Coronary artery (tissue), 2 donors: ENCODE results near the gene FCHSD1.

ENCODE experiments used
- DNase-seq: peaks from one replicate; pipeline ENCODE4 v3.0.0-alpha.2; 2017; ENCODE audit warnings: low spot score
- H3K27ac ChIP-seq, 2 donors: fragments of 200-600 bp; sonication (generic); one replicate each; pipeline ENCODE4 v1.5.1; 2016 to 2019
- H3K4me3 ChIP-seq: fragments of 200-600 bp; sonication (generic); 2 replicates; pipeline ENCODE4 v1.5.1; 2016; ENCODE audit warnings: mild to moderate bottlenecking, moderate library complexity
- TF ChIP-seq, protein P1 (sequence below): fragments of 200-600 bp; sonication (generic); IDR thresholded peaks from one replicate; pipeline ENCODE4 v1.5.1; 2019; ENCODE audit warnings: antibody characterized with exemption

The FCHSD1 gene

DNA sequence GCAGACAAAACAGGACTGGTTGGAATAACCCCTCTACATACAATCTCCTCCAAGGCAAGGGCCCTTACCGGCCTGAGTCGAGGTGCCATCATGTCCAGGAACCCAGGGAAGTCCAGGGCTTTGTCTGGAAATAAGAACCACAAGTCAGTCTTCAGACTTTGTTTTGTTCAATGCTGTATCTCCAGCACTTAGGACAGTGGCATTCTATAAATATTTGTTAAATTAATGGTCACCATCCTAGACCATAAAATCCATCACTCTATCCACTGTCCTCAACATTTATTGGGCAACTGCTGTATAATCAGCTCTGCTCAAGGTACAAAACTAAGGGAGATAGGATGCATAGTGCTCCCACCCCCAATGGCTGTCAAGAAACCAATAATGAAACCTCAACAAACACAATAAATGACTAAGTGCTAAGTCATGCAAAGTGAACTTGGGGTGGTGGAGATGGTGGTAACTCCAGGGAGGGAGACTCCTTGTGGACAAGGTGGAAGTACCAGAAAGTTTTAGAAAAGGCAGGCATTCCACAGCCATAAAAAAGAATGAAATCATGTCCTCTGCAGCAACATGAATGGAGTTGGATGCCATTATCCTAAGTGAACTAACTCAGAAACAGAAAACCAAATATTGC, 9.5 kb downstream of the FCHSD1 start:
- peak; percentile 5 for DNase-seq
- no peak overlapping the region for H3K4me3 ChIP-seq
- H3K27ac ChIP-seq: no peak overlapping the region
- TF ChIP-seq, protein P1, sequence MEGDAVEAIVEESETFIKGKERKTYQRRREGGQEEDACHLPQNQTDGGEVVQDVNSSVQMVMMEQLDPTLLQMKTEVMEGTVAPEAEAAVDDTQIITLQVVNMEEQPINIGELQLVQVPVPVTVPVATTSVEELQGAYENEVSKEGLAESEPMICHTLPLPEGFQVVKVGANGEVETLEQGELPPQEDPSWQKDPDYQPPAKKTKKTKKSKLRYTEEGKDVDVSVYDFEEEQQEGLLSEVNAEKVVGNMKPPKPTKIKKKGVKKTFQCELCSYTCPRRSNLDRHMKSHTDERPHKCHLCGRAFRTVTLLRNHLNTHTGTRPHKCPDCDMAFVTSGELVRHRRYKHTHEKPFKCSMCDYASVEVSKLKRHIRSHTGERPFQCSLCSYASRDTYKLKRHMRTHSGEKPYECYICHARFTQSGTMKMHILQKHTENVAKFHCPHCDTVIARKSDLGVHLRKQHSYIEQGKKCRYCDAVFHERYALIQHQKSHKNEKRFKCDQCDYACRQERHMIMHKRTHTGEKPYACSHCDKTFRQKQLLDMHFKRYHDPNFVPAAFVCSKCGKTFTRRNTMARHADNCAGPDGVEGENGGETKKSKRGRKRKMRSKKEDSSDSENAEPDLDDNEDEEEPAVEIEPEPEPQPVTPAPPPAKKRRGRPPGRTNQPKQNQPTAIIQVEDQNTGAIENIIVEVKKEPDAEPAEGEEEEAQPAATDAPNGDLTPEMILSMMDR: no peak

DNA sequence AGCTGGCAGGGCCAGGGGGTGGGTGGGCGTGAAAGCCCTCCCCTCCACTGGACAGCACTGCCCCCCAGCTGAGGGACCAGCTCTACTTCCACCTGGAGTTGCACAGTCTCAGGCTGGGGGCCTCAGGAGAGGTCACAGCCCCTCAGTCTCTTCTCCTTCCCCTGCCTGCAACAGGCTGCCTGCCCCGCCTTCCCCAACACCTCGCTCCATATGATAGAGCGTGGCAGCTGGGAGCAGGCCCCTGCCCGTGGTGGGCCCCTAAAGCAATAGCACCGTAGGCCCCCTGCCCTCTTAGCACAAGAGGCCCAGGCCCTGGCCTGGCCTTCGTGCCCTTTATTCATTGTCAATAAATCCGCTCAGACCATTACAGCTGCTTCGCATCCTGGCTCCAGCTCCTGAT, 10.5 kb downstream of the FCHSD1 start:
- TF ChIP-seq, protein P1: no peak
- Histone ChIP-seq H3K4me3 (no peak overlapping the region), H3K27ac (no peak overlapping the region)
- peak; percentile 46 for DNase-seq

DNA sequence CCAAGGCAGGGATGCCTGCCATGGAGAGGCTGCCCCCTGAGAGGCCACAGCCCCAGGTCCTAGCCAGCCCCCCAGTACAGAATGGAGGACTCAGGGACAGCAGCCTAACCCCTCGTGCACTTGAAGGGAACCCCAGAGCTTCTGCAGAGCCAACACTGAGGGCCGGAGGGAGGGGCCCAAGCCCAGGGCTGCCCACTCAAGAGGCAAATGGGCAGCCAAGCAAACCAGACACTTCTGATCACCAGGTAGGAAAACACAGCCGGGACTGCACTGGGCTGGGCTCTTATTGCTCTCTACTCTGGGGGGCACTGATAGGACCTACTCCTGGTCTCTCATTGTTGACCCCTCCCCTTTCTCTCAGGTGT, 11.2 kb downstream of the FCHSD1 start:
- no peak overlapping the region for H3K4me3 ChIP-seq
- no peak for DNase-seq
- TF ChIP-seq, protein P1: no peak
- H3K27ac ChIP-seq: no peak overlapping the region

DNA sequence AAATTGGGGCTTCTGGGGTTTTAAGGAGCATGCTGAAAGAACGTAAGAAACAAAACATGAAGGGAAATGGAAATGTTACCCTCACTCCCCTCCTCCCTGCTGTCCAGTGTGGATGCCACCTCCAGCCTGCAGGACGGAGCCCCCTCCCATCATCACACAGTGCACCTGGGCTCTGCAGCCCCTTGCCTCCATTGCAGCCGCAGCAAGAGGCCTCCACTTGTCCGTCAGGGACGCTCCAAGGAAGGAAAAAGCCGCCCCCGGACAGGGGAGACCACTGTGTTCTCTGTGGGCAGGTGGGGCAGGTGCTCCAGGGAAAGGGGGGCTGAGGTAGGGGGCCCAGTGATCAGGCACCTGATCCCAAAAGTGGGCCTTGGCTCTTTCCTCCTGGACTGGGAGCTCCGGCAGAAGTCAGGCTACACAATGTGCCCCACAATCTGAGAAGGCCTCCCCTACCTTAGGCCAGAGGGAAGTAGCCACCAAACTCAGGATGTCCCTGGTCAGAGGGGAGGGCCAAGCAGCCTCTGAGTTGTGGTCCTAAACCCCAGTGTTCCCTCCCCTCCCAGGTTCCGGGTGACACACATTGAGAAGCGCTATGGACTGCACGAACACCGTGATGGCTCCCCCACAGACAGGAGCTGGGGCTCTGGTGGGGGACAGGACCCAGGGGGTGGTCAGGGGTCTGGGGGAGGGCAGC, 11.7 kb downstream of the FCHSD1 start:
- TF ChIP-seq, protein P1: no peak
- Histone ChIP-seq H3K4me3 (no peak overlapping the region), H3K27ac (no peak overlapping the region)
- DNase-seq: peak; percentile 71

DNA sequence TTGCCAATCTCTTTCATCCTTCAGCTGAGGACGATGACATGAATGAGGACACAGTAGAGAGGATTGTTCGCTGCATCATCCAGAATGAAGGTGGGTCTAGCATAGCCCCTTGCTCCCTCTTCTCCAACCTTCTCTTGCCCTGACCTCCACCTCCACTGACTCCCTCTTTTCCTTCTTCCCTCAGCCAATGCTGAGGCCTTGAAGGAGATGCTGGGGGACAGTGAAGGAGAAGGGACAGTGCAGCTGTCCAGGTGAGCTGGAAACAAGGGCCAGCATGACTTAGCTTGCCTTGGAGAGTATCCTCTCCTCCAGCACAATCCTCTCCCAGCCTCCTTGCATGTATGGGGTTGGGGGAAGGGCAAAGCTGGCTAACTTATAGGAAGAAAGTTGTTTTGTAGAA, 12.4 kb downstream of the FCHSD1 start:
- H3K4me3 ChIP-seq: no peak overlapping the region
- TF ChIP-seq, protein P1: no peak
- no peak overlapping the region for H3K27ac ChIP-seq
- peak; percentile 65 for DNase-seq

DNA sequence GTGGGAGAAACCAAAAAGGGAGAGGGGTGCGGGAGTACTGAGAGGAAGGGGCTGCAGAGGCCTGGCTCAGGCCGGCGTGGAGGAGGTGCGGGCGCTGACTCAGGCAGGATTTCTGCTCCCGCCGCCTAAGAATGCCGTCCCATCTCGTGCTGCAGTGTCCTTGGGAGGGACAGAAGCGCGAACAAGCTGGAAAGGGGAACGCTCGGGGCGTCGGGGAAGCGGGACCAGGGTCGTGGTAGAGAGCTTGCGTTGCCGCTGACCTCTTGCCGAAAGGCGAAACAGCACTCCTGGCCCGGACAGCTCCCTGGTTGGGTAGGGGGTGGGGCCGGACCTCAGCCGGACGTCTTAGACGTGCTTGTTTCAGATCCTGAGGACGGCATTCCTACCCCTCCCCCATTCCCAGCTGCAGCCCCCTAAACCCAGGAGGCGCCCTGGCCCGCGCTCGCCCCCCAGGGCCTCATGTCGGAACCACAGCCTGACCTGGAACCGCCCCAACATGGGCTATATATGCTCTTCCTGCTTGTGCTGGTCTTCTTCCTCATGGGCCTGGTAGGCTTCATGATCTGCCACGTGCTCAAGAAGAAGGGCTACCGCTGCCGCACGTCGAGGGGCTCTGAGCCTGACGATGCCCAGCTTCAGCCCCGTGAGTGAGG, 13.3 kb downstream of the FCHSD1 start:
- Histone ChIP-seq H3K4me3 (peak overlapping the region; percentile 86), H3K27ac (no peak overlapping the region)
- no peak for DNase-seq
- TF ChIP-seq, protein P1: no peak
